Endothelial cell of hepatic sinusoid (primary cell): Measurements from ENCODE around the gene CREB1.
"Not testable (repeated sequence)": the region's sequence is repeated elsewhere in the genome, so short reads cannot be mapped to it uniquely, and the experiment has no call there.

Source experiments
- in situ Hi-C: cut with HindIII; loops from 2 replicates; pipeline ENCODE4 v1.10.0; 2017; ENCODE audit warnings: low sequenced_read_pairs

Gene CREB1

GRCh38 chr2:207529330-207530159 lies at the start of gene CREB1:
CREB1 (plus strand) TSS chr2:207529962; CDS start chr2:207555636, 25,674 bp downstream.
- in situ Hi-C loops = no loop called here

GRCh38 chr2:207480521-207481040 lies 49.2 kb upstream of the CREB1 start:
- in situ Hi-C loops = no loop called here

DNA sequence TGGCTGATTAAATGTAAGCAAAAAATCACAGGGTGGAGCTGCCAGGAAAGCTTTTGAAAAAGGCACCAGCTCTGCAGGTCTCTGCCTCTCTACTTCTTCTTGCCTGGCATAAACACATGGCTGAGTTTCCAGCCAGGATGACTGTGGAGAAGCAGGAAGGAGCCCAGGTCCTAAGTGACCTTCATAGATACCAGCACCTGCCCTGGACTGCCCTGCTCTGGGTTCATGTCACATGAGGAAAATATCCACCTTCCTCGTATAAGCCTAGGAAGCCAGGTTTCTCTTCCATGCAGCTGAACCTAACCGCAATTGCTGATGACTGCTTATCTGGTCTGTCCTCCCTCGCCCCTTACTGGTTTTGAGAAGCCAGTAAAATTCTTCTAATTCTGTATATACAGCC lies 47.8 kb upstream of the CREB1 start:
- in situ Hi-C loops = no loop called here

DNA sequence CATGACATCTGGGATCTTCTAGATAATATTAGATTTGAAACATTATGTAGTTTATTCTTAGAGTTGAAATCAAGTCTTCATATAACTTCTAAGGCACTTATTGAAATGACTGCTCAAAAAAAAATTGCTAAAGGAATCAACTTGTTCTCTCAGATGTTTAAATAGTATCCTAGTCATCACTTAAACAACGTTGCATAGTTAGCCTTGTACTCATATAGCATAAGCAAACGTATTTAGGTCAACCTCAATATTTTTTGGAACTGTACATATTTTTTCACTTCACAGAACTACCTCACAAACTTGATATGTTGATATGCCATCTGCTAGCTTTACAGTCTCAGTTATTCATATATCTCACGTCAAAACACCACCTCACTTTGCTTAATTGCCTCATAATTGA lies 47.1 kb upstream of the CREB1 start:
- in situ Hi-C loops = no loop called here

DNA sequence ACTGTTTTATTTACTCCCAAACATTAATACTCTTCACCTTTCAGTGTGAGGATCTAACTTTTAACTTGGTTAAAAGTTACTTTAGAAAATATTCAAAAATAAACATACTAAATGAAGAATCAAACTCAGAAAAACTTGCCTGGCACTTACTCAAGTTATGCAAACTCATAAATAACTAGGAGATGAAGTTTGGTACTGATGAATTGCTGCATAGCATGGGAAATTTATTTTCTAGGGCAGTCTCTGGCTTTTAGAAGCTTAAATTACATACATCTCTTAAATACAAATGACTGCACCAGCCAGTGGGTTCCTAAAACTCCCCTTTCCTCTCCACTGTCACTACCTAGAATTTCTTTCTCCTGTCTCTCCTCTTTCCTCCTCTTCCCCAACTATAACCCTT lies 46.7 kb upstream of the CREB1 start:
- in situ Hi-C loops = no loop called here

GRCh38 chr2:207483477-207483876 lies 46.3 kb upstream of the CREB1 start:
- in situ Hi-C loops = no loop called here

- in situ Hi-C loops = no loop called here
These were observed 45.0 kb upstream of the CREB1 start for GRCh38 chr2:207484444-207485391.

DNA sequence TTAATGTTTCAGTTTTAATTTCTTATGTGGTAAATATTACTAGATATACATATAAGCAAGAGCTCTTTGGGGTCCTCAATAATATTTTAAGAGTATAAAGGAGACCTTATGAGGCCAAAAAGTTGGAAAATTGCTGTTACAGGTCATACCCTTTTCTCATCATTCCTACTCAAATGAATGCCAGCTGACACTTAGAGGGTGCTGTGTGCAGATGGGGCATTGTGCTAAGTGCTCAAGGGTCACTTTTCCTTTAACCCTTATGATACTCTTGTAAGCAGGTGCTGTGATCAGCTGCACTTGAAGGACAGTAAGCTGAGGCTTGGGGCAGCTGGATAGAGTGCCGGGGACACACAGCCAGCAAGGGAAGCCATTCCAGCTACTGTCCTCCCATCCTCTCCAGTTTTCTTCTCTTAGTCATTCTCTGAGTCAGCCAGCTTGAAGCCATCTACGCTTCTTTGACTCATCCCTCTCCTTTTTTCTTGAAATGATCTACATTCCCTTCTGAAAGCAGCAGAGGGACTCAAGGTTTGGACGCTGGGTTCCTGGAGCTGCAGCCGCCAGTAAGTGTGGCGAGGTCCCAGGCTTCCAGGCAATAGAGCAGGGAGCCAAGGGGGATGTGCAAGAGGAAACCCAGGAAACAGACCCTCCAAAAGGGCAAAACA lies 42.0 kb upstream of the CREB1 start:
- in situ Hi-C loops = no loop called here

DNA sequence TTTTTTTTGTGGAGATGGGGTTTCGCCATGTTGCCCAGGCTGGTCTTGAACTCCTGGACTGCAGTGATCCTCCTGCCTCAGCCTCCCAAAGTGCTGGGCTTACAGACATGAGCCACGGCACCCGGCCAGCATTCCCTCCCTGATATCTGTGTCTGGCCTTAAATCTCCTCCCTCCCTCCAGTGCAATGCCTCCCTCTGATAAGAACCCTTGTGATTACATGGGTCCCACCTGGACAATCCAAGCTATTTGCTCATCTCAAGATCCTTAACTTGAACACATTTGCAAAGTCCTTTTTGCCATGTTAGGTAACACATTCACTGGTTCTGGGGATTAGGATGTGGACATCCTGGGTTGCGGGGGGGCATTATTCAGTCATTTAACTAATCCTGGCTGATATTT lies 40.5 kb upstream of the CREB1 start:
- in situ Hi-C loops = no loop called here

GRCh38 chr2:207490441-207490840 lies 39.3 kb upstream of the CREB1 start:
- in situ Hi-C loops = no loop called here

- in situ Hi-C loops = no loop called here
These were observed 38.7 kb upstream of the CREB1 start for GRCh38 chr2:207491086-207491485.

- in situ Hi-C loops = no loop called here
These were observed 37.8 kb upstream of the CREB1 start for GRCh38 chr2:207491956-207492355.

GRCh38 chr2:207492461-207492860 lies 37.3 kb upstream of the CREB1 start:
- in situ Hi-C loops = no loop called here

GRCh38 chr2:207494137-207494536 lies 35.6 kb upstream of the CREB1 start:
- in situ Hi-C loops = no loop called here

DNA sequence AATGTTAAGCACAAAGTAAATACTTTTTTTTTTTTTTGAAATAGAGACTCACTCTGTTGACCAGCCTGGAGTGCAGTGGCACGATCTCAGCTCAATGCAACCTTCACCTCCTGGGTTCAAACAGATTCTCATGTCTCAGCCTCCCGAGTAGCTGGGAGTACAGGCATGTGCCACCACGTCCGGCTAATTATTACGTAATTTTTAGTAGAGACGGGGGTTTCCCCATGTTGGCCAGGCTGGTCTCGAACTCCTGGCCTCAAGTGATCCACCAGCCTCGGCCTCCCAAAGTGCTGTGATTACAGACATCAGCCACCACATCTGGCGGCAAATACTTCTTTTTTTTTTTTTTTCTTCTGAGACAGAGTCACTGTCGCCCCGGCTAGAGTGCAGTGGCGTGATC lies 32.8 kb upstream of the CREB1 start:
- in situ Hi-C loops = not testable (repeated sequence)

DNA sequence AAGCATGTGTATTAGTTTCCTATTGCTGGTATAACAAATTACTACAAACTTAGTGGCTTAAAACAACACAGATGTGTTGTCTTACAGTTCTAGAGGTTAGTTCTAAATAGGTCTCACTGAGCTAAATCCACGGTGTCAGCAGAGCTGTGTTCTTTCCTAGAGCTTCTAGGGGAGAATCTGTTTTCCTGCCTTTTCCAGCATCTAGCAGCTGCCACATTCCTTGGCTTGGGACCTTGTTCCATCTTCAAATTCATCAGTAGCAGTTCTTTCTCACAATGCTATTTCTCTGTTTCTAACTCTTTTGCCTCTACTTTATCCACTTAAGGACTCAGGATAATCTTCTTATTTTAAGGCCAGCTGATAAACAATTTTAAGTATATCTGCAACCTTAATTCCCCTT lies 32.2 kb upstream of the CREB1 start:
- in situ Hi-C loops = no loop called here

GRCh38 chr2:207498427-207498826 lies 31.3 kb upstream of the CREB1 start:
- in situ Hi-C loops = no loop called here

DNA sequence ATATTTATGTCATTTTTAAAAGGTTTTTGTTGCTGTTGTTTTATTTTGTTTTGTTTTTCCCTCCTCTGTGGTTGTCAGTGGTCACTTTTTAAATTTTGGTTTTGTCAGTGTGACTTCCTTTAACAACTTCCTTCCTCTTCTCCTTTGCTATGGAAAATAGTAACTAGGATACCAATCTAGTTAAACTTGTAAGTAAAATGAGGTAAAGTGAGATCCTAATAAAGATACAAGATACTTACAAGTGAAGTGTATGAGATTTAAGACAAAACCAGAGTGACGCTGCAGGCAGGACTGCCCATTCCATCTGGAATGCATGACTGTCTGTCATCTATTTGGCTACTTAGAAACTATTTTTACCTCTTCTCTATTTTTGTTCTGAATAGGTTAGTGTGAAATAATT lies 30.6 kb upstream of the CREB1 start:
- in situ Hi-C loops = no loop called here

DNA sequence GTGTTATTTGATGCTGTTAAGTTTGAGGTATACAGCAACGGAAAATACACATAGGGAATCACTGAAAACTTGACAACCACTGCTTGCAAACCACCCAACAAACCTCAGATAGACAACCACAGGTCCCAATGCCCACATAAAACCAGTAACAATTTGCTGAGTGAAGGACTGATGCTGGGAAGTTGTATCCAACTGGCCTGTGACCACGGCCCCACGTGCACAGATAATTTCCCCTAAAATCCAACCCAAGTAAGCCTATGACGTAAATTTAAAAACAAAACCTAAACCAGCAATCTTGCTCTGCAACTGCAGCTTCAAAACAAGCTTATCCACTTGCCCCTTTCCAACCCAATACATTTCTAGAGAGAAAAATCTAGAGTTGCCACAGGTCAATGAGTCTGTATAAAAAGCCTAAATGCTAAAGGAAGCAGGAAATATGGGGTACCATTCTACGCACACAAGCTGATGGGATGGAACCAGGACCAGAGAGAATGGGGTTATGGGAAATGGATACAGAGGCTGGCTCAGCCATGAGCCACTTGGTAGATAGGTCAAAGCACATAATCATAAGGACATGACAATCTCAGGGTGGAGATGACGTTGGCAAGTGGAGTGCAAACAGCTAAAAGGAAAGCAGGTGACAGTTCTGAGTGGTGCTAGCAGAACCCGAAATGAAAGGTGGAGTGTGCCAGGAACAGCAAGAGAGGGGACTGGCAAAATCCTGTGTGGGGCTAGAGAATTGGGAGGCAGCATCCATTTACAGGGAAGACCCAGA lies 27.8 kb upstream of the CREB1 start:
- in situ Hi-C loops = no loop called here

DNA sequence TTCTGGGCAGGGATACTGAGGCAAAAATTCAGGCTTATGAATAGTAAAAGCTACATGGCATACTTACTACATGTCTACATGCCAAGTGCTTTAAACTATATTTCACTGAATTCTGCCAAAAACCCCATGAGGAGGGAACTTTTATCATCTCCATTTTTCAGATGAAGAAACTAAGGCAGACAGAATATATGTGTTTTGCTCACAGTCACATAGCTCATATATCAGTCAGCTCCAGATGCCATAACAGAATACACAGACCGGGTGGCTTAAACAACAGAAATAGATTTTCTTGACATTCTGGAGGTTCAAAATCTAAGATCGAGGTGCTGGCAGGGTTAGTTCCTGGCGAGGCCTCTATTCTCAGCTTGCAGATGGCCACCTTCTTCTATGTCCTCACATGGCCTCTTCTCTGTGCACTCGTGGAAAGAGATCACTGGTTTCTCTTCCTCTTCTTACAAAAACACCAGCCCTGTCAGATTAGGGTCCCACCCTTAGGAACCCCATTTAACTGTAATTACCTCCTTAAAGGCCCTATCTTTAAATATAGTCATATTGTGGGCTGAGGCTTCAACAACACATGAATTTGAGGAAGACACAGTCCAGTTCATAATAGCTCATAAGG lies 27.1 kb upstream of the CREB1 start:
- in situ Hi-C loops = no loop called here
